H1 (cell line): ENCODE results near the gene SLC16A9. TPM values are rescaled to one million over a fixed set of nuclear protein-coding genes. Genes with fewer than 3 reads are reported as not detected.

Experiments
- CTCF ChIA-PET: fragments of 300-600 bp; sonication (Branson Sonifier 250); formaldehyde crosslinking; loops from one replicate; lab custom pipeline; 2021; ENCODE audit not compliant: partially characterized antibody; lab: Charles Lee
- POLR2A ChIA-PET: fragments of 300-600 bp; sonication (Branson Sonifier 250); formaldehyde crosslinking; loops from one replicate; lab custom pipeline; 2021; ENCODE audit warnings: inconsistent platforms; ENCODE audit not compliant: partially characterized antibody; lab: Charles Lee
- DNase-seq, 2 experiments: peaks; one replicate each; pipeline versions ENCODE4 v3.0.0 to v3.0.0-alpha.2; 2010 to 2022; ENCODE audit warnings: low spot score in 2 of 2, low read depth in 1 of 2, mixed read lengths in 1 of 2
- FAIRE-seq: peaks from 2 replicates; lab custom pipeline; 2011; peaks lifted over from hg19 to GRCh38; lab: Jason Lieb, UNC
- H2AFZ ChIP-seq: 2 replicates; pipeline ENCODE4 v1.8.1; 2012; ENCODE audit warnings: low read length, inconsistent platforms
- H2AK5ac ChIP-seq: 2 replicates; pipeline ENCODE4 v1.6.1; 2013; ENCODE audit warnings: low read depth, low read length
- H2BK120ac ChIP-seq: replicated peaks from 2 replicates; pipeline ENCODE3; 2013; ENCODE audit warnings: low read depth, low read length, inconsistent platforms
- H2BK12ac ChIP-seq: 2 replicates; pipeline ENCODE4 v1.6.1; 2013; ENCODE audit warnings: low read depth, low read length
- H2BK15ac ChIP-seq: 2 replicates; pipeline ENCODE4 v1.6.1; 2013; ENCODE audit warnings: low read length
- H2BK20ac ChIP-seq: 2 replicates; pipeline ENCODE4 v1.6.1; 2013; ENCODE audit warnings: low read length
- H2BK5ac ChIP-seq: 2 replicates; pipeline ENCODE4 v1.6.1; 2013; ENCODE audit warnings: low read depth, low read length
- H3K14ac ChIP-seq: 2 replicates; pipeline ENCODE4 v1.6.1; 2013; ENCODE audit warnings: inconsistent platforms; ENCODE audit not compliant: insufficient read length
- H3K18ac ChIP-seq: 2 replicates; pipeline ENCODE4 v1.6.1; 2013; ENCODE audit warnings: low read length; ENCODE audit errors: extremely low read depth
- H3K23ac ChIP-seq: 2 replicates; pipeline ENCODE4 v1.6.1; 2013; ENCODE audit warnings: inconsistent platforms; ENCODE audit not compliant: insufficient read length
- H3K23me2 ChIP-seq: 2 replicates; pipeline ENCODE4 v1.6.1; 2013; ENCODE audit warnings: low read depth, low read length
- H3K27ac ChIP-seq: 2 replicates; pipeline ENCODE4 v1.6.1; 2011; ENCODE audit warnings: low read depth, low read length, inconsistent platforms
- H3K27me3 ChIP-seq, 4 experiments: replicated peaks in 1 of 4; 1 replicate in 1 of 4; 2 replicates in 3 of 4; pipeline versions ENCODE4 v1.6.1 to v1.8.1; 2011 to 2013; ENCODE audit warnings: low read length in 3 of 4, mild to moderate bottlenecking in 3 of 4, inconsistent platforms in 2 of 4, mixed read lengths in 2 of 4, moderate library complexity in 1 of 4; ENCODE audit not compliant: control insufficient read depth in 3 of 4, insufficient read depth in 3 of 4; ENCODE audit errors: extremely low read depth in 1 of 4
- H3K36me3 ChIP-seq, 4 experiments: 2 replicates each; pipeline versions ENCODE4 v1.6.1 to v1.8.1; 2011 to 2013; ENCODE audit warnings: mild to moderate bottlenecking in 4 of 4, low read length in 3 of 4, moderate library complexity in 2 of 4, control low read depth in 1 of 4, inconsistent platforms in 1 of 4; ENCODE audit not compliant: insufficient read depth in 4 of 4, control insufficient read depth in 2 of 4
- H3K4ac ChIP-seq: replicated peaks from 2 replicates; pipeline ENCODE3; 2013; ENCODE audit warnings: low read length, low read depth, mixed read lengths, inconsistent platforms; ENCODE audit not compliant: insufficient read length
- H3K4me1 ChIP-seq, 4 experiments: replicated peaks in 1 of 4; 1 replicate in 1 of 4; 2 replicates in 3 of 4; pipeline versions ENCODE4 v1.6.1 to v1.8.1; 2011 to 2013; ENCODE audit warnings: low read length in 3 of 4, inconsistent platforms in 2 of 4, mixed read lengths in 1 of 4; ENCODE audit not compliant: insufficient read depth in 4 of 4, control insufficient read depth in 3 of 4
- H3K4me2 ChIP-seq, 2 experiments: 2 replicates each; pipeline versions ENCODE4 v1.6.1 to v1.8.1; 2011 to 2013; ENCODE audit warnings: low read depth in 2 of 2, low read length in 2 of 2, control low read depth in 1 of 2, inconsistent platforms in 1 of 2, mild to moderate bottlenecking in 1 of 2; ENCODE audit not compliant: insufficient read depth in 1 of 2
- H3K4me3 ChIP-seq, 4 experiments: fragments of 200-600, 300-600 bp in 1 of 4; sonication (generic), shearing (Covaris generic), sonication (Bioruptor Twin) in 1 of 4; 2 replicates each; pipeline versions ENCODE4 v1.5.1 to v1.8.1; 2011 to 2016; ENCODE audit warnings: low read length in 4 of 4, low read depth in 3 of 4, control low read depth in 2 of 4, inconsistent platforms in 2 of 4, mild to moderate bottlenecking in 2 of 4, mixed read lengths in 1 of 4, moderate library complexity in 1 of 4; ENCODE audit not compliant: insufficient read depth in 2 of 4; ENCODE audit errors: extremely low read depth in 1 of 4
- H3K56ac ChIP-seq: replicated peaks from 2 replicates; pipeline ENCODE3; 2013; ENCODE audit warnings: low read depth, mild to moderate bottlenecking, mixed read lengths, low read length, inconsistent platforms; ENCODE audit not compliant: insufficient read length
- H3K79me1 ChIP-seq: 2 replicates; pipeline ENCODE4 v1.6.1; 2013; ENCODE audit warnings: low read depth, low read length, control low read depth
- H3K79me2 ChIP-seq, 2 experiments: 2 replicates each; pipeline versions ENCODE4 v1.6.1 to v1.8.1; 2012 to 2013; ENCODE audit warnings: low read length in 2 of 2, mild to moderate bottlenecking in 2 of 2, inconsistent platforms in 1 of 2; ENCODE audit not compliant: insufficient read depth in 2 of 2, control insufficient read depth in 1 of 2
- H3K9ac ChIP-seq, 4 experiments: replicated peaks in 1 of 4; 1 replicate in 1 of 4; 2 replicates in 3 of 4; pipeline versions ENCODE4 v1.6.1 to v1.8.1; 2011 to 2013; ENCODE audit warnings: low read depth in 3 of 4, low read length in 3 of 4, control low read depth in 2 of 4, mild to moderate bottlenecking in 2 of 4, moderate library complexity in 2 of 4, inconsistent platforms in 1 of 4; ENCODE audit errors: extremely low read depth in 1 of 4
- H3K9me3 ChIP-seq, 2 experiments: 2 replicates each; pipeline versions ENCODE4 v1.6.1 to v1.8.1; 2012 to 2013; ENCODE audit warnings: mild to moderate bottlenecking in 2 of 2, moderate library complexity in 2 of 2, control low read depth in 1 of 2, inconsistent platforms in 1 of 2, low read depth in 1 of 2, low read length in 1 of 2, mixed read lengths in 1 of 2; ENCODE audit not compliant: insufficient read depth in 2 of 2
- H4K20me1 ChIP-seq, 2 experiments: replicated peaks in 1 of 2; 2 replicates each; pipeline versions ENCODE3 to v1.8.1; 2011 to 2013; ENCODE audit warnings: inconsistent platforms in 2 of 2, low read length in 2 of 2, mild to moderate bottlenecking in 1 of 2; ENCODE audit not compliant: insufficient read depth in 2 of 2, control insufficient read depth in 1 of 2
- H4K5ac ChIP-seq: 2 replicates; pipeline ENCODE4 v1.6.1; 2013; ENCODE audit warnings: low read length, low read depth, mixed read lengths, inconsistent platforms; ENCODE audit not compliant: insufficient read length
- H4K8ac ChIP-seq: 2 replicates; pipeline ENCODE4 v1.8.0; 2013; ENCODE audit warnings: mild to moderate bottlenecking, moderate library complexity, low read length, inconsistent platforms; ENCODE audit not compliant: insufficient read depth; ENCODE audit errors: extremely low read depth
- H4K91ac ChIP-seq: replicated peaks from 2 replicates; pipeline ENCODE3; 2013; ENCODE audit warnings: low read length, mixed read lengths, inconsistent platforms; ENCODE audit not compliant: insufficient read length
- CBX8 ChIP-seq: fragments of 300-800, 300-1000 bp; sonication (generic); IDR thresholded peaks from 2 replicates; pipeline ENCODE4 v1.7.1; 2016; ENCODE audit warnings: low read depth, low read length, borderline replicate concordance
- CHD1 ChIP-seq: IDR thresholded peaks from 2 replicates; pipeline ENCODE4 v1.6.1; 2012; ENCODE audit warnings: low read depth, low read length, improper control_type of control experiment
- CTBP2 ChIP-seq: IDR thresholded peaks from 2 replicates; pipeline ENCODE4 v1.7.0; 2011; ENCODE audit warnings: borderline replicate concordance, mild to moderate bottlenecking, moderate library complexity, mixed read lengths, low read length; ENCODE audit not compliant: insufficient read depth, insufficient read length
- RXRA ChIP-seq: IDR thresholded peaks from 2 replicates; pipeline ENCODE4 v1.6.1; 2011; ENCODE audit warnings: low read depth, mild to moderate bottlenecking, low read length, moderate library complexity; ENCODE audit not compliant: insufficient read depth
- SUZ12 ChIP-seq: fragments of 200-600 bp; sonication (generic); IDR thresholded peaks from 2 replicates; pipeline ENCODE4 v1.6.1; 2012; ENCODE audit warnings: mild to moderate bottlenecking, inconsistent platforms, low read length, moderate library complexity, mixed read lengths
- TBP ChIP-seq: IDR thresholded peaks from 2 replicates; pipeline ENCODE4 v1.6.1; 2011; ENCODE audit warnings: low read depth, low read length, improper control_type of control experiment
- WGBS, 2 experiments: shearing (Covaris generic) in 1 of 2; methylation state at CpG; one replicate each; pipeline versions ENCODE4 v1.1.6 to v1.1.7; 2013 to 2015; ENCODE audit warnings: low lambda C conversion rate in 2 of 2, mixed read lengths in 2 of 2, inconsistent platforms in 1 of 2, low coverage in 1 of 2, missing lambda C conversion rate in 1 of 2; ENCODE audit not compliant: insufficient replicate concordance in 2 of 2, insufficient coverage in 1 of 2, insufficient read length in 1 of 2; ENCODE audit errors: extremely low coverage in 1 of 2, missing lambda C conversion rate in 1 of 2; 5-methylcytosine and 5-hydroxymethylcytosine counted together
- polyA plus RNA-seq, 7 experiments: library from polyadenylated mRNA; depleted of rRNA in 3 of 7; stranded (reverse) in 5 of 7; unstranded in 2 of 7; fragments of >200 nt in 5 of 7; fragments of 200-250 nt in 2 of 7; gene quantifications; 1 replicate in 5 of 7; 2 replicates in 1 of 7; 4 replicates in 1 of 7; pipeline versions ENCODE4 v1.2.1 to v1.2.3, GENCODE V29; 2011 to 2013; ENCODE audit warnings: missing spikeins in 2 of 7, mixed read lengths in 2 of 7
- total RNA-seq: library from RNA; stranded (reverse); fragmentation: NEBNext Ultra II Directional; extraction: Animal tissue kit (Norgen Biotek cat#: 25700); gene quantifications from 2 replicates; pipeline ENCODE4 v1.2.1, GENCODE V29; 2021

Gene SLC16A9
- total and polyA plus RNA-seq, 2 of the 8 experiments (the other 6 are each of a cell fraction or from before 2014, with no cell fraction given) = 11.2 to 20.5 TPM

DNA sequence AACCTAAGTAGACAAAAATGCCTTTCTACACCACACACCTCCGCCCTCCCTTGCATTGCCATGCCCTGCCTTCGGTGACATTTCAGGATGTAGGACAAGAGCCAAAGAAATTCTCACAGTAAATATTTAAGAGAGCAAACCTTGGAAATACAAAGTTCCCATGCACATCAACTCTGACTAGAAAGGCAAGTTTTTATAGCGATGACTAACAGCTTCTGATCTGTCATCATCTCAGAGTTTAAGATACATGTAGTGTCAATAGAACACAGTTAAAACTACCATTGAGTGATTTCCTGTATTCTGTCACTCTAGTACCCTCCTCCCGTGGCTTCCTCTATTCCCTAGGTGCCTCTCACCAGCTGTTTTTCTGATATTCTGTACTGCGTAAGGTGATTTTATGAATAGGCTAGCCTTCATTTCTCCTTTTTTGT, 20.7 kb downstream of the SLC16A9 start:
- 91% methylated on average over 5 of the region's 5 CpGs; no CpG with 5 or more reads in 1 of the 2 experiments for WGBS, 2 experiments
- Histone ChIP-seq H3K9ac (no peak overlapping the region), H3K9me3 (no peaks in the 10 kb centered on the region), H3K23me2 (no peaks in the 10 kb centered on the region), H3K23ac (no peak overlapping the region), H3K4me1 (peaks cover 0 to 2% (median 0%) of the 10 kb centered on the region in 4 experiments; a peak in 2 of 7 replicates), H2AFZ (no peak overlapping the region), H3K36me3 (peaks cover 0 to 1% (median 0%) of the 10 kb centered on the region in 4 experiments; a peak in 1 of 8 replicates), H3K56ac (no peak overlapping the region), H4K5ac (no peak overlapping the region), H3K14ac (no peak overlapping the region), H3K18ac (no peak overlapping the region), H4K20me1 (no peaks in the 10 kb centered on the region), H4K91ac (no peak overlapping the region), H2BK12ac (no peak overlapping the region), H3K79me2 (no peaks in the 10 kb centered on the region), H4K8ac (no peak overlapping the region), H3K4ac (no peak overlapping the region), H2BK15ac (no peak overlapping the region), H3K4me2 (no peak overlapping the region), H3K4me3 (no peak overlapping the region), H3K27me3 (no peaks in the 10 kb centered on the region), H2AK5ac (no peak overlapping the region), H2BK20ac (no peak overlapping the region), H2BK120ac (no peak overlapping the region), H2BK5ac (no peak overlapping the region), H3K27ac (no peak overlapping the region), H3K79me1 (no peaks in the 10 kb centered on the region)
- TF ChIP-seq CHD1 (no peak), CBX8 (no peak), SUZ12 (no peak), TBP (no peak), CTBP2 (no peak), RXRA (no peak)
- DNase-seq (no peak), FAIRE-seq (no peak)
- ChIA-PET CTCF (interaction anchor here (0.7 to 1.2 kb wide), 2 partner anchors 9 to 25 kb away, joined by 3 to 5 read pairs; no protein-coding TSS in a partner anchor), POLR2A (interaction anchor here (1.5 to 1.6 kb wide), 2 partner anchors 12 to 19 kb away, joined by 3 to 4 read pairs; no protein-coding TSS in a partner anchor)
